ENCODE data around the gene VPS36.

Gene VPS36

DNA sequence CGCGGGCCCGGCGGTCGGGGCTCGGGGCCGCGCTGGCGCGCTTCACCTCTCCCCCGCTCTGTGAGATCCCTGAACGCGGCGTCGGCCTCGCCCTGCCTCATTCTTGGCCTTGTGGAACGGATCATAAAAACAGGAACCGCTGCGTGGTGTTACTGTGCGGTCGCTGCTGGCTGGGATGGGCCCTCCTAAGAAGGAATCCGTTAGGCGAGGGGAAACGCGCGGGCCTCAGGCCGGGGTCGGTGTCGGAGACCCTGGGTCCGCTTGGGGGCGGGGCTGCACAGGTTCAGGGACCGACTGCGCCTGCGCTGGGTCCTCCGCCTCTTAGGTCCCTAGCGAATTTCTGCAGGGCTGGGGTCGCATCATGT lies 5.2 kb upstream of the VPS36 start:
- Histone ChIP-seq H3K4me3 (ENCODE audit: low read length) (peak overlapping the region; percentile 89), H3K9me3 (replicated peaks; ENCODE audit: low read length) (no peaks in the 10 kb centered on the region), H3K27me3 (ENCODE audit: control insufficient read depth, insufficient read depth, low read length) (no peaks in the 10 kb centered on the region), H3K4me1 (ENCODE audit: control insufficient read depth, insufficient read depth, low read length) (peaks cover 30% of the 10 kb centered on the region), H3K4me2 (ENCODE audit: low read length) (peak overlapping the region; percentile 85), H3K9ac (ENCODE audit: low read depth, low read length) (peak overlapping the region; percentile 91), H3K36me3 (ENCODE audit: insufficient read depth, low read length) (peaks cover 6% of the 10 kb centered on the region)

DNA sequence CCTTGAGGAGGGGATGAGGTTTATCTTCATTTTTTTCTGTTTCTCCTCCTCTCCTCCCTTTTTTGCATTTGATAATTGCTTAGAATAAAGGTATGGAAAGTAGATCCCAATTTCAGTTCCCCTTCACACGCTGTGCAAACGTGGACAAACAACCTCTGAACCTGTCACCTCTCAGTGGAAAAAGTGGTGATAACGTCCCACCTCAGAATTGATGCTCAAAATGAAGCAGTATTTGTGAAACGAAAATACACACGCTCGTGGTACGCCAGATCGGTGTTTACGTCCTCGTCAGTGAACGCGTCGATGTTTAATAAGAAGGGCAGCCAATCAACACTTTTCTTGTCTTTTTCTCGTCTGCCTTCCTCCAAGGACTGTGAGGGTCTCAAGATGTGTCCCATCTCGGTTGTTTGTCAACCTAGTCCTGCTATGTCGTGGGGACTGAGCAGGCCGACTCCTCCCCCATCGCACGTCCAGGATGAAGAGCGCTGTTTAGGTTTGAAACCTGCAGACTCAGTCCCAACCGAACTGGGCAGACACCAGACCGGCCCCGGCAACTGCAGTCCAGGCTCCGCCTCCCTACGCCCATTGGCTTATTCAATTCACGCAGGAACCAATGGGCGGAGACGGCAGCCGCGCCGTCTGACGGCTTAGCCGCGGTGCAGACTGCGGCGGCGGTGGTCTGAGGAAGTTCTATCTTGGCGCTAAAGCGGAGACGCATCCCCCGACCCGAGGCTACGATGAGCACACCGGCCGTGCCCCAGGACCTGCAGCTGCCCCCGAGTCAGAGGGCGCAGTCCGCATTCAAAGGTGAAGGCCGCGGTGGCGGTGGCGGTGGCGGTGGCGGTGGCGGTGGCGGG lies 4.6 kb upstream of the VPS36 start, which contains the start of gene CKAP2:
Gene CKAP2 (plus strand): TSS at position 659 of the 857 bp plus-strand sequence. CDS start 79 bp downstream, at position 738.
- Histone ChIP-seq H3K4me3 (ENCODE audit: low read length) (peak within 1 kb of the TSS; percentile 89), H3K36me3 (ENCODE audit: insufficient read depth, low read length) (peaks cover 6% of the 10 kb centered on the region), H3K27me3 (ENCODE audit: control insufficient read depth, insufficient read depth, low read length) (no peaks in the 10 kb centered on the region), H3K9ac (ENCODE audit: low read depth, low read length) (peak within 1 kb of the TSS; percentile 91), H3K9me3 (replicated peaks; ENCODE audit: low read length) (no peaks in the 10 kb centered on the region), H3K4me2 (ENCODE audit: low read length) (peak within 1 kb of the TSS; percentile 85), H3K4me1 (ENCODE audit: control insufficient read depth, insufficient read depth, low read length) (peaks cover 30% of the 10 kb centered on the region)

DNA sequence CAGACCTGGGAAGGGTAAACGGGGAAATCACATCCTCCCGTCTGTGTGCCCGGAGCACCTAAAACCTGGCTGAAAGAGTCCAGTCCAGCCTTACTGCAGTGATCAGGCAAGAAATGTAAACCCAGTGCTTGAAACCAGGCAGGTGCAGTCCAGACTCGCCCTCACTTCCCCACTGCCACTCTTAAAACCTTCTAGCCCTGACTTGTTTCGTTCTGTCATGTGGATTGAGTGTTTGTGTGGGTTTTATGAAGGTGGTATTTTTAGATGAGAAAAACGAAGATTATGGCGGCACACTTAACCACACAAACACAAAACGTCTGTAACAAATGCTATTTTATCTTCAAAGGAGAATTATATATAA lies 4.0 kb upstream of the VPS36 start:
- Histone ChIP-seq H3K9ac (ENCODE audit: low read depth, low read length) (peak overlapping the region; percentile 91), H3K4me2 (ENCODE audit: low read length) (peak overlapping the region; percentile 85), H3K36me3 (ENCODE audit: insufficient read depth, low read length) (peaks cover 6% of the 10 kb centered on the region), H3K9me3 (replicated peaks; ENCODE audit: low read length) (no peaks in the 10 kb centered on the region), H3K27me3 (ENCODE audit: control insufficient read depth, insufficient read depth, low read length) (no peaks in the 10 kb centered on the region), H3K4me3 (ENCODE audit: low read length) (peak overlapping the region; percentile 89), H3K4me1 (ENCODE audit: control insufficient read depth, insufficient read depth, low read length) (peaks cover 28% of the 10 kb centered on the region)

DNA sequence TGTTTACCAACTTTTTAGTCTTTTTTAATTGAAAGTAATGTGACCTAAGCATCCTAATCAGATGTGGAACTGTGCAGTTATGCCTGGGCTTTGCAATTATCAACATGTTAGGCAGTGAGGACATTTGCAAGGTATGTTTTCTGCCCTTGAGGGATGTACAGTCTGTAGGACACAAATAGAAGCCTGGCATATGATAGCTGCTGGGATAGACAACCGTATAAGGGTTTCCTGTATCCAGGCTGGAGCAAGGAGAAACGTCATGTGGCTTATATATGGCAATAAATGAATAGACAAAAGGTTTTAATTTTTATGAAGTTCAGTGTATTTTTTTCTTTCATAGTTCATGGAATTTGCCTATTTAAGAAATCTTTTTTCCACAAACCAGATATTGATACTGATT lies 2.0 kb upstream of the VPS36 start:
- H3K4me1 ChIP-seq (ENCODE audit: control insufficient read depth, insufficient read depth, low read length): peaks cover 34% of the 10 kb centered on the region
- no peak overlapping the region for H3K4me2 ChIP-seq (ENCODE audit: low read length)
- no peaks in the 10 kb centered on the region for H3K27me3 ChIP-seq (ENCODE audit: control insufficient read depth, insufficient read depth, low read length)
- peaks cover 4% of the 10 kb centered on the region for H3K36me3 ChIP-seq (ENCODE audit: insufficient read depth, low read length)
- H3K9me3 ChIP-seq (replicated peaks; ENCODE audit: low read length): no peaks in the 10 kb centered on the region
- H3K4me3 ChIP-seq (ENCODE audit: low read length): no peak overlapping the region
- no peak overlapping the region for H3K9ac ChIP-seq (ENCODE audit: low read depth, low read length)

- Histone ChIP-seq H3K9ac (ENCODE audit: low read depth, low read length) (peak overlapping the region; percentile 36), H3K36me3 (ENCODE audit: insufficient read depth, low read length) (peaks cover 6% of the 10 kb centered on the region), H3K27me3 (ENCODE audit: control insufficient read depth, insufficient read depth, low read length) (no peaks in the 10 kb centered on the region), H3K9me3 (replicated peaks; ENCODE audit: low read length) (no peaks in the 10 kb centered on the region), H3K4me2 (ENCODE audit: low read length) (peak overlapping the region; percentile 85), H3K4me3 (ENCODE audit: low read length) (no peak overlapping the region), H3K4me1 (ENCODE audit: control insufficient read depth, insufficient read depth, low read length) (peaks cover 26% of the 10 kb centered on the region)
Measured at GRCh38 chr13:52451135-52451804, 836 bp upstream of the VPS36 start.

- Histone ChIP-seq H3K9ac (ENCODE audit: low read depth, low read length) (peak overlapping the region; percentile 36), H3K9me3 (replicated peaks; ENCODE audit: low read length) (no peaks in the 10 kb centered on the region), H3K4me1 (ENCODE audit: control insufficient read depth, insufficient read depth, low read length) (peaks cover 24% of the 10 kb centered on the region)
Measured at GRCh38 chr13:52450793-52451116, 321 bp upstream of the VPS36 start.

DNA sequence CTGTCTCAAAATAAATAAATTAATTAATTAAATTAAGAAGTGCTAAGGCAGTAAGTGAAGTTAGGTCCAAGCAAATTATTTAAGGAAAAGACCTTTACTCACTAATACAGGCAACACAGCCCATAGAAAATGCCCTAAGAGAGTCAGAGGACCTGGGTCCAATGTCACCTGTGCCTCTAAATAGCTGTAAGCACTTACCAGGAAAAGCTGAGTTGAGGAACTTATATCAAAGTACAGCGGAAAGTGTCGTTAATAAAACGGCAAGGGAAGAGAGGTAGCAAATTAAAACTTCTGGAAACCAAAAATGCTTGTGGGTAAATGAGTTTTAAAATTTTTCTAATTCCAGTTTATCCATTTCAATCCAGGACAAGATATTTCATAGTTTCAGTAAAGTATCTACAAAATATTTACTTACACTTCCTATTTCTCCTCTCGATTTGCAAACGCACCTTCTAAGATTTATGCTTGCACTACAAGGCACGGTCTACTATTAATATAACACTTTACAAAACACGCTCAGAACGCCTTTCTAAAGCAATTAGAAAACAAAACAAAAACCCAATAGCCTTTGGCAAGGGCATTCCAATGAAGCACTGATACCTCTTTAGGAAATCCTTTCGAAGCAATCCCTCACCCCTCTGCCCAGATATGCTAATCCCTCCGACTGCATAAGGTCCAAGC lies 963 bp downstream of the VPS36 start:
- Histone ChIP-seq H3K4me3 (ENCODE audit: low read length) (peak overlapping the region; percentile 80), H3K9ac (ENCODE audit: low read depth, low read length) (peak overlapping the region; percentile 97), H3K27me3 (ENCODE audit: control insufficient read depth, insufficient read depth, low read length) (no peaks in the 10 kb centered on the region), H3K4me1 (ENCODE audit: control insufficient read depth, insufficient read depth, low read length) (peaks cover 23% of the 10 kb centered on the region), H3K9me3 (replicated peaks; ENCODE audit: low read length) (no peaks in the 10 kb centered on the region), H3K4me2 (ENCODE audit: low read length) (peak overlapping the region; percentile 76), H3K36me3 (ENCODE audit: insufficient read depth, low read length) (peaks cover 10% of the 10 kb centered on the region)

More at GRCh38 chr13:52450793-52451116, 321 bp upstream of the VPS36 start:
- H3K4me2 ChIP-seq (ENCODE audit: low read length): peak overlapping the region; percentile 85
- H3K4me3 ChIP-seq (ENCODE audit: low read length): peak overlapping the region; percentile 64
- no peaks in the 10 kb centered on the region for H3K27me3 ChIP-seq (ENCODE audit: control insufficient read depth, insufficient read depth, low read length)
- peaks cover 6% of the 10 kb centered on the region for H3K36me3 ChIP-seq (ENCODE audit: insufficient read depth, low read length)

DNA sequence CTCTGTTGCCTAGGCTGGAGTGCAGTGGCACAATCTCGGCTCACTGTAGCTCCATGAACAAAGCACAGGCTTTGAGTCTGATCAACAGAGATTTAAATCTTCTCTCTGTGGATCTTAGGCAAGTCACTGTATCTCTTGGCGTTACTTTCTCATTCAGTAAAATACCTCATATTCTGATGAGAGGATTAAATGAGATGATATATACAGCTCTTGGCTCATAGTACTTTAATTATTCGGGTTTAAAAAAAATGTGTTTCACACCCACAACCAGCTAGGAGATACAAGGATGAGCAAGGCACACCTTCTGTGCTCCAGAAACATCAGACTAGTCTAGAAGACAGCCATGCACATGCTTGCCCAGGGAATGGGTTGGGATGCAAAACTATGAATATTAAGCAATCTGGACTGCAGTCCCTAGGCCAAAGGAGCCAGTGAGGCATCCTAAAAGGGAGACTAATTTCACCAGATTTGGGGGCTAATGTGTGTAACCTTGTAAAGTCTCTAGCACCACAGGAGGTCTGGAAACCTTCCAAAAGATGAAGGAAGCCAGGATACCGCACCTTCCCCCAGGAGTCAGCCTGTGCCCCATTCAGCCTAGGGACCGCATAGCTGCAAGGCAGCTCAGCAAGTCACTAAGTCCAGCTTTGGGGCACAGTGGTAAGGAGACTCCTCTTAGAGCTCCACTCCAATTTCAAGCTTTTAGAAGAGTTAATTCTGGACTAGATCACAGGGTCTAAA lies 2.5 kb downstream of the VPS36 start:
- peaks cover 19% of the 10 kb centered on the region for H3K4me1 ChIP-seq (ENCODE audit: control insufficient read depth, insufficient read depth, low read length)
- peak overlapping the region; percentile 97 for H3K9ac ChIP-seq (ENCODE audit: low read depth, low read length)
- H3K27me3 ChIP-seq (ENCODE audit: control insufficient read depth, insufficient read depth, low read length): no peaks in the 10 kb centered on the region
- H3K36me3 ChIP-seq (ENCODE audit: insufficient read depth, low read length): peaks cover 10% of the 10 kb centered on the region
- H3K9me3 ChIP-seq (replicated peaks; ENCODE audit: low read length): no peaks in the 10 kb centered on the region
- H3K4me3 ChIP-seq (ENCODE audit: low read length): peak overlapping the region; percentile 80
- peak overlapping the region; percentile 76 for H3K4me2 ChIP-seq (ENCODE audit: low read length)

GRCh38 chr13:52447354-52447753 lies 3.1 kb downstream of the VPS36 start:
- Histone ChIP-seq H3K4me2 (ENCODE audit: low read length) (no peak overlapping the region), H3K4me1 (ENCODE audit: control insufficient read depth, insufficient read depth, low read length) (peaks cover 19% of the 10 kb centered on the region), H3K4me3 (ENCODE audit: low read length) (no peak overlapping the region), H3K9ac (ENCODE audit: low read depth, low read length) (no peak overlapping the region), H3K36me3 (ENCODE audit: insufficient read depth, low read length) (peaks cover 14% of the 10 kb centered on the region), H3K27me3 (ENCODE audit: control insufficient read depth, insufficient read depth, low read length) (no peaks in the 10 kb centered on the region), H3K9me3 (replicated peaks; ENCODE audit: low read length) (no peaks in the 10 kb centered on the region)

DNA sequence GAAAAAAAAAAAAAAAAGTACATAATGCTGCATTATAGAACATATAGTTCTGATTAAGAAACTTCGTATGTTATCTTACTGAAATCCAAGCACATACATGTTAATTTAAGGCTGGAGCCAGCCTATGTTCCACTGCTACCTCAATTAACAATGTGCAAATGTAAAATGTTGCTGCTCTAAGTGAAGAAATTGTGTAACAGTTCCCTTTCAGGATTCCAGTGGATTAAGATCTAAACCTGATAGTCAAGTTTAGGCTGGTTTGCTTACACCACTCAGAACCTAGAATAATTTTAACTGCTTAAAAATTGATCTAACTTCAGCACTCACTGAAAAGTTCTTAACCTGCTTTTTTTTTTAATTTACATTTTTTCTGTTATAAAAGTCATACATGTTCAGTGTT lies 4.2 kb downstream of the VPS36 start:
- H3K36me3 ChIP-seq (ENCODE audit: insufficient read depth, low read length): peaks cover 14% of the 10 kb centered on the region
- no peak overlapping the region for H3K4me2 ChIP-seq (ENCODE audit: low read length)
- no peaks in the 10 kb centered on the region for H3K9me3 ChIP-seq (replicated peaks; ENCODE audit: low read length)
- no peaks in the 10 kb centered on the region for H3K27me3 ChIP-seq (ENCODE audit: control insufficient read depth, insufficient read depth, low read length)
- H3K4me1 ChIP-seq (ENCODE audit: control insufficient read depth, insufficient read depth, low read length): peaks cover 19% of the 10 kb centered on the region
- no peak overlapping the region for H3K9ac ChIP-seq (ENCODE audit: low read depth, low read length)
- H3K4me3 ChIP-seq (ENCODE audit: low read length): no peak overlapping the region

DNA sequence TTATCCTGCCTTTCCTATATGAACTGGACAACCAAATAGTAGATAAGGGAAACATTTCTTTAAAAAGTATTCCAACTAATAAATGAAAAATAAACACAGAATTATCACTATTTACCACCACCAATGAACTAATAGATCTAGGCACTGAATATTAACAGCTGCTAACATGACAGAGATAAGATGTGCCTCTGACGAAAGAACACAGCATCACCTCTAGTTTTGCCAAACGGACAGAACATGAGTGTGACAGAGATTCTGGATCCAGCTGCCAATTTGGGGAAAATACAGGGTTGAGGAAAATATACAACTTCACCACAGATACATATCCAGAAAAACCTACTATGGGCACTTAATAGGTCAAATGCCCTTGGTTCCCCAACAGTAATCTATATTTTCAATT lies 18.0 kb downstream of the VPS36 start:
- Histone ChIP-seq H3K36me3 (ENCODE audit: insufficient read depth, low read length) (peaks cover 64% of the 10 kb centered on the region), H3K27me3 (ENCODE audit: control insufficient read depth, insufficient read depth, low read length) (no peaks in the 10 kb centered on the region)

More for the DNA sequence above, 18.0 kb downstream of the VPS36 start:
- H3K4me1 ChIP-seq (ENCODE audit: control insufficient read depth, insufficient read depth, low read length): peaks cover 13% of the 10 kb centered on the region
- no peak overlapping the region for H3K4me2 ChIP-seq (ENCODE audit: low read length)
- H3K9me3 ChIP-seq (replicated peaks; ENCODE audit: low read length): no peaks in the 10 kb centered on the region
- H3K9ac ChIP-seq (ENCODE audit: low read depth, low read length): no peak overlapping the region
- no peak overlapping the region for H3K4me3 ChIP-seq (ENCODE audit: low read length)

Measured in skeletal muscle satellite cell (primary cell).